ENCODE measurements around the gene CLRN1. TPM values are rescaled to one million over a fixed set of nuclear protein-coding genes. Genes with fewer than 3 reads are reported as not detected.

Gene CLRN1
- total RNA-seq, 2 experiments from 2014 or later, result not detected

- Mint-ChIP-seq H3K27me3 (peaks cover 5% of the 10 kb centered on the region), H3K36me3 (no peaks in the 10 kb centered on the region), H3K27ac (no peak overlapping the region), H3K9me3 (no peaks in the 10 kb centered on the region), H3K4me1 (no peaks in the 10 kb centered on the region), H3K4me3 (no peak overlapping the region)
- no peak for DNase-seq
These were observed 59.2 kb downstream of the CLRN1 start for GRCh38 chr3:150913133-150913922.

GRCh38 chr3:150912501-150912900 is 60.0 kb downstream of the CLRN1 start:
- no peaks in the 10 kb centered on the region for H3K4me1 Mint-ChIP-seq
- H3K27ac Mint-ChIP-seq, result no peak overlapping the region
- H3K9me3 Mint-ChIP-seq, result no peaks in the 10 kb centered on the region
- no peak overlapping the region for H3K4me3 Mint-ChIP-seq
- H3K27me3 Mint-ChIP-seq, result peaks cover 13% of the 10 kb centered on the region
- no peaks in the 10 kb centered on the region for H3K36me3 Mint-ChIP-seq
- no peak for DNase-seq

GRCh38 chr3:150911771-150912170 is 60.8 kb downstream of the CLRN1 start:
- peaks cover 17% of the 10 kb centered on the region for H3K27me3 Mint-ChIP-seq
- H3K36me3 Mint-ChIP-seq, result no peaks in the 10 kb centered on the region
- DNase-seq, result no peak
- H3K9me3 Mint-ChIP-seq, result no peaks in the 10 kb centered on the region
- no peaks in the 10 kb centered on the region for H3K4me1 Mint-ChIP-seq
- no peak overlapping the region for H3K27ac Mint-ChIP-seq
- H3K4me3 Mint-ChIP-seq, result no peak overlapping the region

GRCh38 chr3:150906461-150906860 is 66.1 kb downstream of the CLRN1 start:
- H3K4me3 Mint-ChIP-seq, result no peak overlapping the region
- H3K9me3 Mint-ChIP-seq, result no peaks in the 10 kb centered on the region
- H3K36me3 Mint-ChIP-seq, result no peaks in the 10 kb centered on the region
- no peaks in the 10 kb centered on the region for H3K4me1 Mint-ChIP-seq
- peaks cover 21% of the 10 kb centered on the region for H3K27me3 Mint-ChIP-seq
- no peak for DNase-seq
- no peak overlapping the region for H3K27ac Mint-ChIP-seq

GRCh38 chr3:150905746-150906145 is 66.8 kb downstream of the CLRN1 start:
- Mint-ChIP-seq H3K27ac (no peak overlapping the region), H3K36me3 (no peaks in the 10 kb centered on the region), H3K27me3 (peaks cover 21% of the 10 kb centered on the region), H3K4me3 (no peak overlapping the region), H3K9me3 (no peaks in the 10 kb centered on the region), H3K4me1 (no peaks in the 10 kb centered on the region)
- DNase-seq, result no peak

GRCh38 chr3:150905339-150905738 is 67.2 kb downstream of the CLRN1 start, which contains the start of gene MINDY4B:
MINDY4B (minus strand) TSS chr3:150905439; CDS start chr3:150905439, 0 bp downstream.
- Mint-ChIP-seq H3K27me3 (peaks cover 21% of the 10 kb centered on the region), H3K4me1 (no peaks in the 10 kb centered on the region), H3K4me3 (no peak within 1 kb of the TSS), H3K9me3 (no peaks in the 10 kb centered on the region), H3K36me3 (no peaks in the 10 kb centered on the region), H3K27ac (no peak within 1 kb of the TSS)
- no peak for DNase-seq

- no peak for DNase-seq
- no peak overlapping the region for H3K27ac Mint-ChIP-seq
- no peaks in the 10 kb centered on the region for H3K4me1 Mint-ChIP-seq
- no peak overlapping the region for H3K4me3 Mint-ChIP-seq
- no peaks in the 10 kb centered on the region for H3K9me3 Mint-ChIP-seq
- H3K36me3 Mint-ChIP-seq, result no peaks in the 10 kb centered on the region
- peaks cover 18% of the 10 kb centered on the region for H3K27me3 Mint-ChIP-seq
These were observed 69.5 kb downstream of the CLRN1 start for GRCh38 chr3:150902988-150903387.

- H3K27ac Mint-ChIP-seq, result no peak overlapping the region
- H3K4me3 Mint-ChIP-seq, result no peak overlapping the region
- no peak for DNase-seq
- H3K9me3 Mint-ChIP-seq, result no peaks in the 10 kb centered on the region
- no peaks in the 10 kb centered on the region for H3K36me3 Mint-ChIP-seq
- H3K27me3 Mint-ChIP-seq, result peaks cover 12% of the 10 kb centered on the region
- H3K4me1 Mint-ChIP-seq, result no peaks in the 10 kb centered on the region
These were observed 70.7 kb downstream of the CLRN1 start for GRCh38 chr3:150901793-150902192.

- no peaks in the 10 kb centered on the region for H3K9me3 Mint-ChIP-seq
- no peaks in the 10 kb centered on the region for H3K4me1 Mint-ChIP-seq
- H3K27me3 Mint-ChIP-seq, result peaks cover 8% of the 10 kb centered on the region
- no peak for DNase-seq
- H3K4me3 Mint-ChIP-seq, result no peak overlapping the region
- no peak overlapping the region for H3K27ac Mint-ChIP-seq
- H3K36me3 Mint-ChIP-seq, result no peaks in the 10 kb centered on the region
These were observed 73.4 kb downstream of the CLRN1 start for GRCh38 chr3:150899141-150899540.

GRCh38 chr3:150898046-150898754 is 74.3 kb downstream of the CLRN1 start:
- Mint-ChIP-seq H3K27me3 (peaks cover 8% of the 10 kb centered on the region), H3K27ac (no peak overlapping the region), H3K4me1 (no peaks in the 10 kb centered on the region), H3K4me3 (no peak overlapping the region), H3K9me3 (no peaks in the 10 kb centered on the region), H3K36me3 (no peaks in the 10 kb centered on the region)
- no peak for DNase-seq

GRCh38 chr3:150897592-150897991 is 74.9 kb downstream of the CLRN1 start:
- Mint-ChIP-seq H3K36me3 (no peaks in the 10 kb centered on the region), H3K27ac (no peak overlapping the region), H3K4me3 (no peak overlapping the region), H3K4me1 (no peaks in the 10 kb centered on the region), H3K27me3 (peaks cover 5% of the 10 kb centered on the region), H3K9me3 (no peaks in the 10 kb centered on the region)
- DNase-seq, result no peak

- Mint-ChIP-seq H3K4me3 (no peak overlapping the region), H3K9me3 (no peaks in the 10 kb centered on the region), H3K36me3 (no peaks in the 10 kb centered on the region), H3K4me1 (no peaks in the 10 kb centered on the region), H3K27me3 (peaks cover 3% of the 10 kb centered on the region), H3K27ac (no peak overlapping the region)
- DNase-seq, result no peak
These were observed 81.7 kb downstream of the CLRN1 start for GRCh38 chr3:150890831-150891230.

GRCh38 chr3:150890295-150890694 is 82.2 kb downstream of the CLRN1 start:
- H3K4me3 Mint-ChIP-seq, result no peak overlapping the region
- H3K27ac Mint-ChIP-seq, result no peak overlapping the region
- no peaks in the 10 kb centered on the region for H3K36me3 Mint-ChIP-seq
- H3K27me3 Mint-ChIP-seq, result peaks cover 3% of the 10 kb centered on the region
- no peaks in the 10 kb centered on the region for H3K4me1 Mint-ChIP-seq
- H3K9me3 Mint-ChIP-seq, result no peaks in the 10 kb centered on the region
- DNase-seq, result no peak

GRCh38 chr3:150889106-150889505 is 83.4 kb downstream of the CLRN1 start:
- no peak overlapping the region for H3K4me3 Mint-ChIP-seq
- DNase-seq, result no peak
- no peaks in the 10 kb centered on the region for H3K9me3 Mint-ChIP-seq
- peaks cover 3% of the 10 kb centered on the region for H3K27me3 Mint-ChIP-seq
- no peaks in the 10 kb centered on the region for H3K4me1 Mint-ChIP-seq
- no peak overlapping the region for H3K27ac Mint-ChIP-seq
- no peaks in the 10 kb centered on the region for H3K36me3 Mint-ChIP-seq

- Mint-ChIP-seq H3K4me1 (no peaks in the 10 kb centered on the region), H3K4me3 (no peak overlapping the region), H3K36me3 (no peaks in the 10 kb centered on the region), H3K27ac (no peak overlapping the region), H3K27me3 (peaks cover 12% of the 10 kb centered on the region), H3K9me3 (no peaks in the 10 kb centered on the region)
- no peak for DNase-seq
These were observed 85.5 kb downstream of the CLRN1 start for GRCh38 chr3:150887031-150887430.

GRCh38 chr3:150885535-150885934 is 87.0 kb downstream of the CLRN1 start:
- Mint-ChIP-seq H3K27ac (no peak overlapping the region), H3K27me3 (peaks cover 12% of the 10 kb centered on the region), H3K4me1 (no peaks in the 10 kb centered on the region), H3K36me3 (no peaks in the 10 kb centered on the region), H3K9me3 (no peaks in the 10 kb centered on the region), H3K4me3 (no peak overlapping the region)
- DNase-seq, result no peak
